ENCODE results near the gene ST8SIA5. TPM values are rescaled to one million over a fixed set of nuclear protein-coding genes. Genes with fewer than 3 reads are reported as not detected.

ST8SIA5 gene
- polyA plus RNA-seq, 2 donors = 0.02 to 0.06 TPM

- Histone ChIP-seq H3K4me3 (ENCODE audit: low read depth in 1 of 2, low read length in 2 of 2) (no peak overlapping the region), H3K27me3 (ENCODE audit: control insufficient read depth in 1 of 2, insufficient read depth in 2 of 2, low read length in 2 of 2) (no peaks in the 10 kb centered on the region), H3K9me3 (ENCODE audit: control insufficient read depth in 2 of 2, insufficient read depth in 1 of 2, low read depth in 1 of 2, low read length in 1 of 2) (no peaks in the 10 kb centered on the region), H3K36me3 (ENCODE audit: control insufficient read depth in 2 of 2, insufficient read depth in 2 of 2, low read length in 1 of 2) (no peaks in the 10 kb centered on the region), H3K4me1 (ENCODE audit: control insufficient read depth in 2 of 2, insufficient read depth in 2 of 2, low read length in 1 of 2) (peaks cover 0 to 2% of the 10 kb centered on the region in 2 donors), H3K27ac (ENCODE audit: low read depth in 2 of 2, low read length in 1 of 2) (no peak overlapping the region)
- 89 to 91% methylated on average over 3 of the region's 3 CpGs for WGBS, 2 donors
Measured at GRCh38 chr18:46619559-46619958, 137.3 kb downstream of the ST8SIA5 start.

Other genes starting within 250 kb of the ST8SIA5 start
- under 1 TPM; 0.02 to 0.04 TPM for gene LOXHD1, start 99.8 kb downstream of the ST8SIA5 start, polyA plus RNA-seq
- 1 to 10 TPM; 2.3 to 3.8 TPM for gene PIAS2, start 160.5 kb upstream of the ST8SIA5 start, polyA plus RNA-seq
- gene KATNAL2, start 160.5 kb upstream of the ST8SIA5 start, polyA plus RNA-seq = 1 to 10 TPM; 1.2 to 2.2 TPM

Data from esophagus (tissue), 2 donors.